ENCODE measurements around the gene TEAD1. TPM values are rescaled to one million over a fixed set of nuclear protein-coding genes. Genes with fewer than 3 reads are reported as not detected.

The TEAD1 gene
- total RNA-seq, 6 experiments from 2014 or later: 28.3 to 41.5 (median 32.2) TPM

DNA sequence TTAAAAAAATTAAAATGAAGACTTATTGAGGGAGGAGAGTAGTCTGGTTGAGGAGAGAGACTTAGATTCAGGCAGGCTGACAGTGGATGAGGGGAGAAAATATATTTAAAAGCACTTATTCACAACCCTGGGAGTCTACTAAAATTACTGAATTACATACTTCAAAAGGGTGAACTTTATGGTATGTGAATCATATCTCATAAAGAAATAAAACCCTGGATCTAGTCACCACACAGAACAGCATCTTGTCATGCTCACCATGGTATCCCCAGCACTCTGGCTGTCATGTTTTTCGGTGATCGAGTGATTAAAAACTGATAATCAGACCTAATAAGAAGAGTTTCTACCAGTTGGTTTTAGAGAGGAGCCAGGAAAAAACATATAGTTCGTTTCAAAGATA lies 11.0 kb downstream of the TEAD1 start:
- peaks cover 0 to 27% (median 0%) of the 10 kb centered on the region in 4 donors for H3K4me1 ChIP-seq
- WGBS (ENCODE audit: insufficient coverage, low coverage, low lambda C conversion rate, missing lambda C conversion rate): 76% methylated on average over 3 of the region's 3 CpGs
- intact Hi-C loops (cut with DNase I): no loop called here
- H3K36me3 ChIP-seq: no peaks in the 10 kb centered on the region
- TF ChIP-seq POLR2A (IDR thresholded peaks at IDR 0.05): no peak
- TF ChIP-seq, protein P1, sequence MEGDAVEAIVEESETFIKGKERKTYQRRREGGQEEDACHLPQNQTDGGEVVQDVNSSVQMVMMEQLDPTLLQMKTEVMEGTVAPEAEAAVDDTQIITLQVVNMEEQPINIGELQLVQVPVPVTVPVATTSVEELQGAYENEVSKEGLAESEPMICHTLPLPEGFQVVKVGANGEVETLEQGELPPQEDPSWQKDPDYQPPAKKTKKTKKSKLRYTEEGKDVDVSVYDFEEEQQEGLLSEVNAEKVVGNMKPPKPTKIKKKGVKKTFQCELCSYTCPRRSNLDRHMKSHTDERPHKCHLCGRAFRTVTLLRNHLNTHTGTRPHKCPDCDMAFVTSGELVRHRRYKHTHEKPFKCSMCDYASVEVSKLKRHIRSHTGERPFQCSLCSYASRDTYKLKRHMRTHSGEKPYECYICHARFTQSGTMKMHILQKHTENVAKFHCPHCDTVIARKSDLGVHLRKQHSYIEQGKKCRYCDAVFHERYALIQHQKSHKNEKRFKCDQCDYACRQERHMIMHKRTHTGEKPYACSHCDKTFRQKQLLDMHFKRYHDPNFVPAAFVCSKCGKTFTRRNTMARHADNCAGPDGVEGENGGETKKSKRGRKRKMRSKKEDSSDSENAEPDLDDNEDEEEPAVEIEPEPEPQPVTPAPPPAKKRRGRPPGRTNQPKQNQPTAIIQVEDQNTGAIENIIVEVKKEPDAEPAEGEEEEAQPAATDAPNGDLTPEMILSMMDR (IDR thresholded peaks at IDR 0.05): no peak
- H3K27ac ChIP-seq: no peak overlapping the region
- H3K27me3 ChIP-seq: no peaks in the 10 kb centered on the region
- H3K9me3 ChIP-seq: no peaks in the 10 kb centered on the region
- DNase-seq: no peak
- no peak for ATAC-seq
- H3K4me3 ChIP-seq: no peak overlapping the region

DNA sequence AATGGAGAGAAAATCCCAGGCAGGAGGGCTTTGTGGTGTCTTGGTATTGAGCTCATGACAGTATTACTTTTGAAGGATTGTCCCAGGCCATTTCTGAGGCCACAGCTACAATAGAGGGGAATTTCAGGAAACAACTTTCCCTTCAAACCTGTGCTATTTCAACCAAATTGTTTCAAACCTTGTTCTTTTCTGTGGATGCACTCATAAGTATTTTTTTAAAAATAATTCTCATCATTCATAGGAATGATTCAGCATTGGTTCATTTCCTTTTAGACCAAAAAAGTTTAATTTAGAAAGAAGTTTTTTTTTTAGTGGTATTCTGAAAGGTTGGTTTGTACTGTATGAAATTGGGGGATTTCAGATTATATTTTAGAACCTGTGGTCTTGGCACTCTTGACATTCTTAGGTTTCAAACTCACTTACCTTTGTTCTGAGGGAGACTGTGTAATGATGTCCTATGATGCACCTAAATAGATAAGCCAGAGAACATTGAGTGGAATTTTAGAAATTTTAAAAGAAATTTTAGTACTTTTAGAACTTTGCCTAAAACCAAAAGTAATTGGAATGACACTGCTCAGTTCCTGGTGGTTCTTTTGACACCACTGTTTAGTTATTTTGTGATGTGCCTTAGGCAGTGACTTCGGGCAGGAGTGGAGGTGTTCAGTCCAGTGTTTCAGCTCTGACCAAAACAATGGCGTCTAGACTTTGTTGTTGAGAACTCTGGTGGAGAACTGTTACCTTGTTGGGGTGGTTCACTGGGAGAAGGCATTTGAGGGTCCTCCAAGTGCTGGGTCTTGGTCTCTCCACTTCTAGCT lies 12.2 kb downstream of the TEAD1 start:
- WGBS (ENCODE audit: insufficient coverage, low coverage, low lambda C conversion rate, missing lambda C conversion rate): 86% methylated on average over 1 of the region's 2 CpGs
- TF ChIP-seq POLR2A (IDR thresholded peaks at IDR 0.05): no peak
- TF ChIP-seq, protein P1 (IDR thresholded peaks at IDR 0.05): no peak
- no peak overlapping the region for H3K27ac ChIP-seq

DNA sequence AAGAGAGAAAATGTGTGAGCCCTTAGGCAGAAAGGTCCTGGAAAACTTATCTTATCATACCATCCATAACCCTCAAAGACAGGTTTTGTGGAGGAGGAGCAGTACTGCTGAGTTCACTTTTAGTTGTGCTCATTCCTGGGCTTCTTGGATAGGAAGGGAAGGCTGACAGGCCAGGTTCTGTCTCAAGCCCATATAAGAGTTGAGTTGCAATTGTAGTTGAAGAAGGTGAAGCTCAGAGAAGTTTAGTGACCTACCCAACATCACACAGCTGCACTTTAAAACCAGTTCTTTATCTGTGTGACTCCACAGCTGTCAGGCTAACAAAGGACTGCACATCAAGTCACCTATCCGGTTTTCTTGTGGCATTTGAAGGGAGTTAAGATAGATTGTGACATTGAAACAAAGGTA lies 13.0 kb downstream of the TEAD1 start:
- ATAC-seq (no peak), DNase-seq (no peak)
- 29% methylated on average over 1 of the region's 1 CpG for WGBS (ENCODE audit: insufficient coverage, low coverage, low lambda C conversion rate, missing lambda C conversion rate)
- intact Hi-C loops (cut with DNase I): no loop called here
- H3K27ac ChIP-seq: no peak overlapping the region
- no peaks in the 10 kb centered on the region for H3K27me3 ChIP-seq
- no peaks in the 10 kb centered on the region for H3K36me3 ChIP-seq
- H3K9me3 ChIP-seq: no peaks in the 10 kb centered on the region
- TF ChIP-seq POLR2A (IDR thresholded peaks at IDR 0.05): no peak
- TF ChIP-seq, protein P1 (IDR thresholded peaks at IDR 0.05): no peak
- no peak overlapping the region for H3K4me3 ChIP-seq
- H3K4me1 ChIP-seq: peaks cover 0 to 39% (median 0%) of the 10 kb centered on the region in 4 donors

More for the DNA sequence above, 12.2 kb downstream of the TEAD1 start:
- no peaks in the 10 kb centered on the region for H3K9me3 ChIP-seq
- DNase-seq (no peak), ATAC-seq (no peak)
- no peaks in the 10 kb centered on the region for H3K36me3 ChIP-seq
- intact Hi-C loops (cut with DNase I): no loop called here
- peaks cover 0 to 36% (median 0%) of the 10 kb centered on the region in 4 donors for H3K4me1 ChIP-seq
- H3K27me3 ChIP-seq: no peaks in the 10 kb centered on the region
- H3K4me3 ChIP-seq: no peak overlapping the region

DNA sequence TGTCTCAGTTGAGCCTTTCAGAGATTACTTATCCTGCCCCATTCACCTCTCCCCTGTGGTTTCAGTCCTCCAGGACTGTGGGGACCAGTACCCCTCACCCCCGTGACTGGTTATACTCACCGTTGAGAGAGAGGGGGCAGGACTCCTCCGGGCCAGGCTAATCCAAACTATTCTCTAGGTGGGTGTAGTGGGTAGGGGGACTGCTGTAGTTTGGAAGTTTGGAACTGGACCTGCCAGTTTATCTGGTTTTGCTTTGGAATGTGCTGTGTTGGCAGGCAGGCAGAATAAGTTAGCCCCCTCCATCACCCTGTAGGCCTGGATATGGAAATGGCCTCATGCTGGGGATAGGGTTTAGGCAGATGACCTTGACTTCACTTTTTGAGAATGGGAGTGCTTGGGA lies 13.5 kb downstream of the TEAD1 start:
- no peak for TF ChIP-seq POLR2A (IDR thresholded peaks at IDR 0.05)
- TF ChIP-seq, protein P1 (IDR thresholded peaks at IDR 0.05): no peak
- no peaks in the 10 kb centered on the region for H3K36me3 ChIP-seq
- H3K9me3 ChIP-seq: no peaks in the 10 kb centered on the region
- intact Hi-C loops (cut with DNase I): no loop called here
- WGBS (ENCODE audit: insufficient coverage, low coverage, low lambda C conversion rate, missing lambda C conversion rate): 73% methylated on average over 3 of the region's 3 CpGs
- no peak overlapping the region for H3K27ac ChIP-seq
- H3K4me3 ChIP-seq: no peak overlapping the region
- DNase-seq (no peak), ATAC-seq (no peak)
- no peaks in the 10 kb centered on the region for H3K27me3 ChIP-seq
- peaks cover 0 to 40% (median 0%) of the 10 kb centered on the region in 4 donors for H3K4me1 ChIP-seq
